ENCODE results near the gene MXRA7.
A peak's percentile ranks its signal among the peaks of the same experiment; 100 is the strongest.
"Not testable (repeated sequence)": the region's sequence is repeated elsewhere in the genome, so short reads cannot be mapped to it uniquely, and the experiment has no call there.

Gene MXRA7, protein sequence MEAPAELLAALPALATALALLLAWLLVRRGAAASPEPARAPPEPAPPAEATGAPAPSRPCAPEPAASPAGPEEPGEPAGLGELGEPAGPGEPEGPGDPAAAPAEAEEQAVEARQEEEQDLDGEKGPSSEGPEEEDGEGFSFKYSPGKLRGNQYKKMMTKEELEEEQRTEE

DNA sequence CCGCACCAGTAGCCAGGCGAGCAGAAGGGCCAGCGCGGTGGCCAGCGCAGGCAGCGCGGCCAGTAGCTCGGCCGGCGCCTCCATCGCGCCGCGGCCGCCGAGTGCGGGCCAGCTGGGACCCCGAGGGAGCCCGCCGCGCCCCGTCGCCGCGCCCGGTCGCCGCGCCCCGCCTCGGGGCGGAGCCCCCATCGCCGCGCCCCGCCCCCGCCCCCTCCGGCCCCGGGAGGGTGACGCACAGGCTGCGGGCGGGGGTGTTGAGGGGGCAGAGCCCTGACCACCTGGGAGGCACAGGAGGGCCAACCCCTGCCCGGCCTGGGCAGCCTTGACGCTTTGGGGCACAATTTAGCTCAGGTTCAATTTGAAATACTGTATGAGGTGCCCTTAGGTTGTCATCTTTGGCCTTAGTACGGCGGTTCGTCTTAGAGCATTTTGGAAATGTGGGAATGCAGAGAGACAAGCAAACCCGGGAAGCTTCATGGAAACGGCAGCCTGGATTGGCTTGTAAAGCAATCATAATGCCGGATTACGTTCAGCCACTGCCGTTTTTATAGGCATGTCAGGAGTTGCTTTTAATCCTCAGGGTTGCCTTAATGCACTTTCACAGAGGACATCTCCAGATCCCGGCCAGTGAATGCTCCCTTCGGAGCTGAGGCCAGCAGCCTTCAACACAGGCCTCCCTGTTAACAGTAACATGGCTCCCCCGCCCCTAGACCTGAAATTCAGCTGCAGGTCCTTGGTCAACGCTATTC lies at the start of gene MXRA7:
Gene MXRA7, minus strand, starts transcription at position 103 of the 749 bp plus-strand sequence. Its CDS starts 19 bp downstream, at position 84.
- peak in 1 of 2 donors; percentile 45 for DNase-seq (ENCODE audit: low read depth in 2 of 2)

DNA sequence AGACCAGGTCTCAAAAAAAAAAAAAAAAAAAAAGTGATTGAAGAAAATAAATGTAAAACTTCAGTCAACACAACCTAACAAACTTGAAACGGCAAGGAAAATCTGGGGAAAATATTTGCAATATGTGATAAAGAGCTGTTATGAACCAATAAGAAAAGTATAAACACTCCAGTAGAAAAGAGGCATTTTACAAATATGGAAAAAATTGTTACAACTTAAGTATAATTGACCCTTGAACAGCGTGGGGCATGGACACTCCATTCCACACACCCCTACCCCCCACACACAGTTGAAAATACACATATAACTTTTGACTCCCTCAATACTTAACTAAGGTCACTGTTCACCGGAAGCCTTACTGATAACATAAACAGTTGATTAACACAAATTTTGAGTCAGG lies 47.8 kb upstream of the MXRA7 start:
- no peak for DNase-seq (ENCODE audit: low read depth in 2 of 2)

DNA sequence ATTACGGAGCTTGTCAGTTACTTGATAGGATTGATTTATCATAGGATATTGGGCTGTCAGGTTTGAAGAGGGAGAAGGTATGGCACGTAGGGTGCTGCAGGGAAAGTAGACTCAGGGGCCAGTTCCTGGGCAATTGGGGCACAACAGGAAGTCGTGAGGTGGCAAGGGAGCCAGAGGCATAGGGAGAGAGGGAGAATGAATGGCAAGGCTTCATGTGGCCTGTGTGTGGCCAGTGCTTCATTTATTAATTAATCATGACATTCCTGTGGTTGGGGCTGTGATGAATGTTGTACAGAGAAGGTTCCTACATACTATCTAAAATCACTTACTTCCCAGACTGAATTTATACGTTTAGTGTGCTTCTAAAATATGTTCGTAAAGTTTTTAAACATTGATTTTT lies 46.5 kb upstream of the MXRA7 start:
- DNase-seq (ENCODE audit: low read depth in 2 of 2): no peak

DNA sequence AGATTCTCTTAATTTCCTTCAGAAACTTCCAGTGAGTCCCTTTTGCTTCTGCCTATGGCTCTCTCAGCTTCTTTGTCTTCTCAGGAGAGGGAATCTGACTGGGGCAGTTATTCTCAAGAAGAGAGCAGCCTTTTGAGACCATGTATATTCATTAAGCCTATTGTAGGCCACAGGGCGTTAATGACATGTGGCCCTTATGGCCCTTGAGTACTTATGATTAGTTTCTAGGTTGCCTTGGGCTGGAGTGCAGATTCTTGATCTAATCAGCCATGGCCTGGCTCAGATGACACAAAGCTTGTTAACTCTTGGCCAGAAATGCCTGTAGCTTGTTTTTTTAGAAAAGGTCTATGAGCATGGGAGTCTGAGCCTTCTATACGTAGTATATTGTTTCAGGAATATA lies 44.5 kb upstream of the MXRA7 start:
- no peak for DNase-seq (ENCODE audit: low read depth in 2 of 2)

DNA sequence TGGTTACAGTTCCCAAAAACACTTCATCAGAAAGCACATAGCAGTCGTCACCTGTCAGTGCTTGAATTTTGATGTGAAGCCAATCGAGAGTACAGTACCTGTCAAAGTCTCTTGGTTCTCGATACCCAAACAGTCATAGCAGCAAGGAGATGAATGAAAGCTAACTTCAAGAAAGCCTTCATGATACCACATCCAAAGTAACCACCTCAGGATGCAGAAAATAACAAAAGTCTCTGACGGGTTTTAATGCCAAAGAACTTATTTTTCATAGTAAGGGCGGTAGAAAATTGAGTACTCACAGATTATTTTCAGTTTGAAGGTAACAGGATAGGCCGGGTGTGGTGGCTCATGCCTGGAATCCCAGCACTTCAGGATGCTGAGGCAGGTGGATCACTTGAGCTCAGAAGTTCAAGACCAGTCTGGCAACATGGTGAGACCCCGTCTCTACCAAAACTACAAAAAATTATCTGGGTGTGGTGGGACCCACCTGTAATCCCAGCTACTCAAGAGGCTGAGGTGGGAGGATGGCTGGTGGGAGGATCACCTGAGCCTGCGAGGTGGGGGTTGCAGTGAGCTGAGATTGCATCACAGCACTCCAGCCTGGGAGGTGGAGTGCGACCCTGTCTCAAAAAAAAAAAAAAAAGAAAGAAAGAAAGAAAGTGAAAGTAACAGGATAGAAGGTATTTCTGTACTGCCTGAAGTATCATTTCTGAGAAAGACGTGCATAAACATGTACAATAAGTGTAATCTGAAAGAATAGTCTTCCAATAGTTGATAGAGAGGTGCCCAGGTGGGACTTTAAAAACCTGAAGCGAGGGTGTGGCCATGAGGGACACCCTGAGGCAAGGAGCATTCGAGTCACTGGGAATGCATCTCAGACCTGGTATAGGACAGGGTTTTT lies 42.5 kb upstream of the MXRA7 start:
- DNase-seq (ENCODE audit: low read depth in 2 of 2): no peak

DNA sequence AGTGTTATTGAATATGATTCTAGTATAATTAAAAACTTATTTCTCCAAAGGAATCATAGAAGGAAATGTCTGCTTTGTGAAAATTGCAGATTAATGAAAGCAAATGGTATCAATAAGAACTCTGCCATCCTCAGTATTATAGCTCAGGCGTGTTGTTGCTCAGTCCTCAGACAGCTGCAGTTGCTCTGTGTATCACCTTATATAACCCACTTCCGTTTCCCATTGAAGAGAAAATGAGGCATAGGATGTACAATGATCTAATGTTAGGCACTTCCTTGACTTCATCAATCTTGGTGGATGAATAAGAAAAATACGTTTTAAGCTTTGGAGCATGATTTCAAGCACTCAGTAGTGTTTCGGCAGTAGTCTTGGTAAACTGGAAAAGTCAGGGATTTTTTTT lies 41.2 kb upstream of the MXRA7 start:
- DNase-seq (ENCODE audit: low read depth in 2 of 2): no peak

DNA sequence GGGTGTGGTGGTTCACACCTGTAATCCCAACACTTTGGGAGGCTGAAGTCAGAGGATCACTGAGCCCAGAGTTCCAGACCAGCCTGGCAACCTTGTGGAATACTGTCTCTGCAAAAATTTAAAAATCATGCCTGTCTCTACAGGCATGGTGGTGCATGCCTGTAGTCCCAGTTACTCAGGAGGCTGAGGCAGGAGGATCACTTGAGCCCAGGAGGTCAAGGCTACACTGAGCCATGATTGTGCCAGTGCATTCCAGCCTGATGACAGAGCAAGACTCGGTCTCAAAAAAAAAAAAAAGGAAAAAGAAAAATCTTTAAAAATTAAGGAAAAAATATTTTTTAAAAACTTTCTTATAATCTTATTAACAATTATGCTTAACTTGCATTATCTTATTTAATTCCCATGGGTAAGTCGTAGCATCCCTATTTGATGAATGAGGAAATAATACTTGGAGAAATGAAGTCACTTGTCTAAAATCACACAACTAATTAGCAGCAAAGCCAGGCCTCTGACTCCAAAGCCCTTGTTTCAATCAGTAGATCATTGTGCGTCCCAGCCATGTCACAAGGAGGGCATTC lies 40.7 kb upstream of the MXRA7 start:
- no peak for DNase-seq (ENCODE audit: low read depth in 2 of 2)

DNA sequence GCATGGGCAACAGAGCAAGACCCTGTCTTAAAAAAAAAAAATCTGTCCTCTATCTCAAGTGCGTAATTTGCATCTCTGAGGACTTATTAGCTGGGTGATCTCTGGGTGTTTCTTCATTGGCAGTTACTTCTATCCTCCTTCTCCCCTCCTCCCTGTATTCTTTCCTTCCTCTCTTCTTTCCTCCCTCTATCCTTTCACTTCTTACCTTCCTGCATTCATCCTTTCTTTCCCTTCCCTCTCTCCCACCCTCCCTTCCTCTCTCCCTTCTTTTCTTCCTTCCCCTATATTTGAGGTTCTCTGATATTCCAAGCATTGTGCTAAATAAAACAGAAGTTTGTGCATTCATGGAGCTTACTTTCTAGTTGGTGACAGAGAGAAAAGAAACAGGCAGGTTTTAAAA lies 37.9 kb upstream of the MXRA7 start:
- no peak for DNase-seq (ENCODE audit: low read depth in 2 of 2)

DNA sequence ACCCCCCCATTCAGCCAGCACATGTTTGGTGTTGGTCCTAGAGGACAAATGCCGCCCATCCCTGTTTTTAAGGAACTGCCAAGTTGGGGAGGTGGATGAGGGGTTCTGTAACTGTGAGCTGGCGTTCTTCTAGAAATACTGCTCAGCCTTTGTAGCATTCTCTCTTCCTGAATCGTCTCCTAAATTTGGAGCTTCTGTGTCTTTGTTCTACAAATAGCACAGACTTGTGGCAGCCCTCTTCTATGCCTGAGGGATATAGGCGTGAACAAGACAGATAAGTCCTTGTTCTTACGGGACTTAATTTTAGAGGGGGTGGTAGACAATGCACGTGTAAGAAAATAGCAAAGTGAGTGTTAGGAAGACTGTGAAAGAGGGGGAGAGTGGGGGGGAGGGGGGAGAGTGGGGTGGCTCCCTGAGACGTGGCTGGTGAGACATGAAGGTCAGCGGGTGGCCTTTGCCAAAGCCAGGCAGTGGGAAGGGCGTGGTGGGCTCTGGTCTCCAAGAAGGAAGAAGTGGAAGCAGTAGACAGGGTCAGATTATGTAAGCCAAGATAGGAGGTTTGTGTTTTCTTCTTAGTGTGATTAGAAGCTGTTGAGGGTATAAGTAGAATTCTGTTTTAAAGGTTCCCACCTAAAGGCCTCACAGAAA lies 37.1 kb upstream of the MXRA7 start:
- no peak for DNase-seq (ENCODE audit: low read depth in 2 of 2)

DNA sequence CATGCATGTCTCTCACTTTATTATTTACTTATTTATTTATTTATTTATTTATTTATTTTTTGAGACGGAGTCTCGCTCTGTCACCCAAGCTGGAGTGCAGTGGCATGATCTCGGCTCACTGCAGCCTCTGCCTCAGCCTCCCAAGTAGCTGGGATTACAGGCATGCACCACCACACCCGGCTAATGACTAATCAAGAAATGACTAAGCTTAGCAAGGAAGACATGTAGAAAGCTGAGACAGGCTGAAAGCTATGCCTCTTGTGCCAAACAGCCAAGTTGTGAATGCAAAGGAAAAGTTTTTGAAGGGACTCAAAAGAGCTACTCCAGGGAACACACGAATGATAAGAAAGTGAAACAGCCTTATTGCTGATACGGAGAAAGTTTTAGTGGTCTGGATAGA lies 35.0 kb upstream of the MXRA7 start:
- DNase-seq (ENCODE audit: low read depth in 2 of 2): not testable (repeated sequence)

DNA sequence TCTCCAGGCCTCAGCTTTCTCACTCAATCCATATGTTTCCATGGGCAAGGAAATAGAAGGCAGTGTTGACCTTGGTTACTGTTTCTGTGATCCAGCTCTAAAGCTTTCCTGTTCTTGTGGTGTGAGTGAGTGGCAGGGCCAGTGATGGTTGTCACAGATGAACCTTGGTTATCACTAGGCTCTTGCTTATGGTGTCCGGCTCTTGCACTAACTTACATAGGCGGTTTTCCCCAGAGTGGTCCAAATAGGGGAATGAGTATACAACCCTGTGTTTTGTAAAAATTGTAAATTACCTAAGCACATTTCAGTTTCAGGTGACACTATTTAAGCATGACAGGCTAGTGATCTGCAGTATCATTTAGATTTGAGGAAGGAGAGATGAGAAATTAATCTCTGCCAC lies 34.0 kb upstream of the MXRA7 start:
- DNase-seq (ENCODE audit: low read depth in 2 of 2): no peak

DNA sequence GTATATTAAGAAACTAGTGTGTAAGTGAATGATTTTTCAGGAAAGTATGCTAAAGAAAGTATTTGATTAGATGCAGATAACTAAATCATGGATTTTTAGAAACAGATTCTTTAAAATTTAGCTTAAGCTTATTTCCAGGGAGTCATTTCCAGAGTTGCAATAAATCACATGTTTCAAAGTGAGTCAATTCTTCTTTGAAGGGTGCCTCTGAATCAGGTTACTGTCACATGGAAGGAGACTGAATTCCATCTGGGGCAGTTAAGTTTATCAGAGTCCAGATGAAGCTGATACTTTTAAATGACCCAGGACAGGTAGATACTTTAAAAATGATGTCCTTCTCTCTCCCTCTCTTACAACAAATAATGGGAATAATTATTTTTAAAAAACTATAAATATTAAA lies 32.2 kb upstream of the MXRA7 start:
- DNase-seq (ENCODE audit: low read depth in 2 of 2): no peak

DNA sequence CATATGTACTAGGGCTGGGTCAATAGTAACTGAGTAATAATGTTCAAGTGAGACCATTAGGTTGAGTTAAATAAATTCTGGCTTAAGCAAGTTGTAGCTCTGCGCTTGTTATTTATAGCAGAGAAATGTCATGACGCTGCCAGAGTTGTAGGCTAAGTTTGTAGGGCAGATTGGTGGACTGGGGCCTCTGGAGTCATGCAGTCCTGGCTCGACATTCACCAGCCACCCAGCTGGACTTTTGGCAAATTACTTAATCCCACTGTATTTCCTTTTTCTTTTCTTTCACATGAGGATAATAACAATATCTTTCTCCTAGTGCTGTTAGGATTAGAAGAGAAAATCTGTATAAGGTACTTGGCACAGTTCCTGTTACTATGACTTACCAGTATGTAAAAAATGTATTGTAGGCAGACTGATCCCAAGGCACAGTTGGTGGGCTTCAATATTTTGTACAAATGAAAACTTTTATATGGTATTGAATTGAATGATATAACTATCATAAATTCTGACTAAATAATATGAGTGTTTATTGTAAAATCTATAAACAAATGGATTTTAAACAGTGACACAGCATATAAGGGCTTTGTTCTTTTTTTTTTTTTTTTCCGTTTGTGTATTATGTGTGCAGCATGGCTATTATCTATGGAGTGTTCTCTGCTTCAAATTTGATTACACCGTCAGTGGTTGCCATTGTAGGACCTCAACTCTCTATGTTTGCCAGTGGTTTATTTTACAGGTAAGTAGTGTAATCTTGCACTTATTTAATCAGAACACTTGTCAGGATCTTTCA lies 29.8 kb upstream of the MXRA7 start:
- no peak for DNase-seq (ENCODE audit: low read depth in 2 of 2)

DNA sequence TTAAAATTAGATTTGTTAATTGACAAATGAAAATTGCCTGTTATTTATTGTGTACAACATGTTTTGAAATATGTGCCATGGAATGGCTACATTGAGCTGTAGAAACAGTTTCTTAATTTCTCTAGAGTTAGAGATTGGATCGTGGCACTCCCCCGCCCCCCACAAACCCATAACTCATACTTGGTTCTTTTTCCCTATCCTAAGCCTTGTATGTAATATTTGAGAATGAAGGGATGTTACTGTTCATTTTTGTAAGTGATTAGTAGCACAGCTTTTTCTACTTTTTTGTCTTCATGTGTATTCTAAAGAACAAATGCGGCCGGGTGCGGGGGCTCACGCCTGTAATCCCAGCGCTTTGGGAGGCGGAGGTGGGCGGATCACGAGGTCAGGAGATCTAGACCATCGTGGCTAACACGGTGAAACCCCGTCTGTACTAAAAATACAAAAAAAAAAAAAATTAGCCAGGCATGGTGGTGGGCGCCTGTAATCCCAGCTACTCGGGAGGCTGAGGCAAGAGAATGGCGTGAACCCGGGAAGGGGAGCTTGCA lies 28.9 kb upstream of the MXRA7 start:
- not testable (repeated sequence) for DNase-seq (ENCODE audit: low read depth in 2 of 2)

DNA sequence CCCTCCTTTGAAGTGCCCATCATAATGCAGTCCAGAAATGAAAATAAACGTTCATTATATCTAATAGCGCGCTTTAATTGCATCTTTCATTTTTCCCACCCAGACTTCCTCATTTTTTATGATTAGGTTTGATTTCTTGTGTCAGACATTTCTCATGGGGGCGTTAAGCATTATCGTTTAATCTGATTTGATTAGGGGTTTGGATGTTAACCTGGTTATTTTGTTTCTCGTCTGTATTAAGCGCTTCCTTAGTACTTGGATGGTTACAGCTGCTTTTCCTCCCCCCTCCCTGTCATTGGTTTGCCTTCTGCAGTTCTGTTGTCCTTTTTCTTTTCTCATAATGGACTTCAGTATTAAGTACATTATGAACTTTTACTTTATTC lies 27.7 kb upstream of the MXRA7 start:
- no peak for DNase-seq (ENCODE audit: low read depth in 2 of 2)

DNA sequence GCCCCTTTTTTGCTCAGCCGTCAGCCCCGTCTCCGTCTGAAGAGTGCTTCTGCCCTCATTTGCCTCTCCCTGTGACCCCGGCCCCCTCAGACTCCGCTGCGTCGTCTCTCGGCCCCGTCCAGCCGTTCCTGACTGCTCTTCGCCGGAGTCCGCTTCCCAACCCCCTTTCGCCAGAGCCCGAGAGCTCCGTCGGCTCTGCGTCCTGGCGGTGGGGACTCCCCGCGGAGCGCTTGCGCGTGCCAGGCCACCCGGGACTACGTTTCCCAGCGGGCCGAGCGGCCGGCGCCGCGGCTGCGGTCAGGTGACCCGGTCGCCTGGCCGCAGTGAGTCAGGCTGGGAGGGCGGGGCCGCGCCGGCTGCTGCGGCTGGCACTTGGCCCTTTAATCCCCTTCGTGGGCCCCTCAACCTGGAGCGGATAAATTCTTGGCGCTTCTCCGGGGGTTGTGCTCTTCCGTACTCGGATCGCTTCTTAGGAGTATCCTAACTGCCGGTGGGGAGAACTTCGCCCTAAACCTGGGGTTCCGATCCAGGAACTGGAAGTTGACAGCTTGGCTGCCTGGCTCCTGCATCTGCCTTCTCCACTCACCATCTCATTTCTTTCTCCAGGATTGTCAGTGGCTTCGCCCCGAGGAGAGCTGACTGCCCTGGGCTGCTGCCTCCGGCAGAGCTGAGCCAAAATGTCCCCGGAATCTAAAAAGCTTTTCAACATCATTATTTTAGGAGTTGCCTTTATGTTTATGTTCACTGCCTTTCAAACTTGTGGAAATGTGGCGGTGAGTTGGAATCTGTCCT lies 27.1 kb upstream of the MXRA7 start, which contains the start of gene MFSD11:
Gene MFSD11, plus strand, starts transcription at position 444 of the 792 bp plus-strand sequence. Its CDS starts 234 bp downstream, at position 678.
- peak; percentile 85 to 89 for DNase-seq (ENCODE audit: low read depth in 2 of 2)

DNA sequence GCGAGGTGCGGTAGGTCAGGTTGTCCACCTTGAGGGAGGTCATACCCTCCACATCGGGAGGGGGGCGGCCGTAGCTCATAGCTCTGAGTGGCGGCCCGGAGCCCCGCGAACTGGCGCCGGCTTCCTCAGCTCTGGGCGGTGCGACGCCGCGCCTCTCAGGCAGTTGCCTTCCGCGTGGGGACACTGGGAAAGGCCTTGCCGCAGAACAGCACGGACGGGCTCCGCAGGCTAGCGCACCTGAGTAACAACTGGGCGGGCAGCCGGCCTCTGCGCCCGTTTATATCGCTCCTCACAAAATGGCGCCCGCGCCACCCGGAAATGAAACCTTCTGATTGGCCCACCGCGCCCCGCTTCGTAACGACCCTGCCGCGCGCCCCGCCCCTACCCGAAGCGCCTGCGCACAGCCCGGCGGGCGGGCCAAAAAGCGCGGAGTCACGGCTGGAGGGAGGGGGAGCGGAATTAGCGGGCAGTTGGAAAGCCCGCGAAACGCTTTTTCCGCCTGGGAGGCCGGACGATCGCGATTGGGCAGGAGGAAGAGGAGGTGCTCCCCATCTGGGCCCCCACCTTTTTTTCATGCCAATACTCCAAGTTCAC lies 26.4 kb upstream of the MXRA7 start, which contains the start of gene SRSF2:
Gene SRSF2, minus strand, starts transcription at position 250 of the 594 bp plus-strand sequence. Its CDS starts 171 bp downstream, at position 79.
- peak; percentile 97 for DNase-seq (ENCODE audit: low read depth in 2 of 2)

DNA sequence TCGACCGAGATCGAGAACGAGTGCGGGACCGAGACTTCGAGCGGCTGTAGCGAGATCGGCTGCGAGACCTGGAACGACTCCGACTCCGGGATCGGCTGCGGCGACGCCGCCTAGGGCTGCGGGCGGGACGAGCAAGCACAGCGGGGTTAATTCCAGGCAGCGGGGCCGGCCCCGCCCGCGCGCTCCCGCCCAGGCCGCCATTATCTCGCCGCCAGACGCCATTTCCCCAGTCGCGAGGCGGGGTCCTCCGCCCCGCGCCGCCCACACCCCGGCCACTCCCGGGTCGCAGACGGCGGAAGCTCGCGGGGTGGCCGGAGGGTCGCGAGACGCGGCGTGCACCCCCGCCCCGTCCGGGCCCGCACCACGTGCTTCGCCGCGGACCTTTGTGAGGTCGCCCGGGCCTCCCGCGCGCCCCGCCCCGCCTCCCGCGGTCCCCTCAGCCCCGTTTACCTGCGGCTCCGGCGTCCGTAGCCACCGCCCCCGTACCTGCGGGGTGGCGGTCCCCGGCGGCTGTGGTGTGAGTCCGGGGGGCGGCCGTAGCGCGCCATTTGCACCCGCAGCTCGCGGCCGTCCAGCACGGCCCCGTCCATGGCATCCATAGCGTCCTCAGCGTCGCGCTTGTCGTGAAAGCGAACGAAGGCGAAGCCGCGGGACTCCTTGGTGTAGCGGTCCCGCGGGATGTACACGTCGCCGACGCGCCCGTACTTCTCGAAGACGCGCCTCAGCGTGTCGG lies 25.8 kb upstream of the MXRA7 start:
- DNase-seq (ENCODE audit: low read depth in 2 of 2): peak; percentile 40 to 45
